CD4-positive, alpha-beta T cell treated with Interleukin-4 for 4 hours (primary cell): ENCODE results near the gene CRYBG2.
"Not testable (repeated sequence)": the region's sequence is repeated elsewhere in the genome, so short reads cannot be mapped to it uniquely, and the experiment has no call there.

ENCODE experiments used
- DNase-seq: peaks from one replicate; pipeline ENCODE4 v3.0.0-alpha.2; 2020

CRYBG2 gene

DNA sequence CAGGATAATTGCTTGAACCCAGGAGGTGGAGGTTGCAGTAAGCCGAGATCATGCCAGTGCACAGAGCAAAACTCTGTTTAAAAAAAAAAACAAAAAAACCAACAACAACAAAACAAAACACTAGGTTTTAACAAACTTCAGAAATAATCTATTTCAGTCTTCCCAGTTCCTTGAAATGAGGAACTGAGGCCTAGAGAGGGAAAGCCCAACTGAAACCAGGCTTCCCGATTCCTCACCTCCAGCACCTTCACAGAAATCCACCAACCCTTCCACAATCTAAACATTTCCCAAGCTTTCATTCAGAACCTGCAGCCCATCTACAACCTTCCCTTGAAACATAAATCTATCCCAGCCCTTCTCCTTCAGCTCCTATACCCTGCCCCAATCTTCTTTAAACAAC is 36.8 kb downstream of the CRYBG2 start:
- DNase-seq, result no peak

DNA sequence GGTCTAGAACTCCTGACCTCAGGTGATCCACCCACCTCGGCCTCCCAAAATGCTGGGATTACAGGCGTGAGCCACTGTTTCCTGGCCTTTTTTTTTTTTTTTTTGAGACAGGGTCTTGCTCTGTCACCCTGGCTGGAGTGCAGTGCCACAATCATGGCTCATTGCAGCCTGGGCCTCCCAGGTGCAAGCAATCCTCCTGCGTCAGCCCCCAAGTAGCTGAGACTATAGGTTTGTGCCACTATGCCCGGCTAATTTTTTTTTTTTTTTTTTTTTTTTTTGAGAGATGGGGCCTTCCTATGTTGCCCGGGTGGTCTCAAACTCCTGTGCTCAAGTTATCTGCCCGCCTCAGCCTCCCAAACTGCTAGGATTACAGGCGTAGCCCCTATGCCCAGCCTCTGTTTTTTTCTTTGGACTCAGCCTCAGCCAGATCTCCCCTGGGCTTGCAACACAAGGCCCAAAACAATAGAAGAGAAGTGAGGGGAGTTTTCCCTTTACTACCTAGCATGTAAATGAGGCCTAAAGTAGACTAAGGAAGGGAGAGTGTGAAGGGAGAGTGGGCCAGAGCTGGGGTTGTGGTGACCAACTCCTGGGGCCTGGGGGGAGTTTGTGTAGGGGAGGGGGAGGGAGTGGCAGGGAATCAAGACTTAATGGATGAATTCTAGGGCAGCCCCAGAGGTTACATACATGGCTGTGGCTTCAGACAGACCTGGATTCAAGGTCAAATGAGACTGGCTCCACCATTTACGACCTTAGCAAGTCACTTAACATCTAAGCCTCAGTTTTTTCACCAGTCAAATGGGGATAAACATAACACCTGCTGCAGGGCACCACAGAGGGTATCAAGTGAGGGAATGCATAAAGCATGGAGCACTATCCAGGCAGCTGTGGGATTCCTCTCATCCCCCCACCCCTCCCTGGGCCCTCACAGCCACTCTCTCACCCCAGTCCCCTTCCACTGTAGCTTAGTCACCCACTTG is 37.8 kb downstream of the CRYBG2 start:
- DNase-seq, result no peak

GRCh38 chr1:26314501-26314900 is 39.4 kb downstream of the CRYBG2 start:
- no peak for DNase-seq

DNA sequence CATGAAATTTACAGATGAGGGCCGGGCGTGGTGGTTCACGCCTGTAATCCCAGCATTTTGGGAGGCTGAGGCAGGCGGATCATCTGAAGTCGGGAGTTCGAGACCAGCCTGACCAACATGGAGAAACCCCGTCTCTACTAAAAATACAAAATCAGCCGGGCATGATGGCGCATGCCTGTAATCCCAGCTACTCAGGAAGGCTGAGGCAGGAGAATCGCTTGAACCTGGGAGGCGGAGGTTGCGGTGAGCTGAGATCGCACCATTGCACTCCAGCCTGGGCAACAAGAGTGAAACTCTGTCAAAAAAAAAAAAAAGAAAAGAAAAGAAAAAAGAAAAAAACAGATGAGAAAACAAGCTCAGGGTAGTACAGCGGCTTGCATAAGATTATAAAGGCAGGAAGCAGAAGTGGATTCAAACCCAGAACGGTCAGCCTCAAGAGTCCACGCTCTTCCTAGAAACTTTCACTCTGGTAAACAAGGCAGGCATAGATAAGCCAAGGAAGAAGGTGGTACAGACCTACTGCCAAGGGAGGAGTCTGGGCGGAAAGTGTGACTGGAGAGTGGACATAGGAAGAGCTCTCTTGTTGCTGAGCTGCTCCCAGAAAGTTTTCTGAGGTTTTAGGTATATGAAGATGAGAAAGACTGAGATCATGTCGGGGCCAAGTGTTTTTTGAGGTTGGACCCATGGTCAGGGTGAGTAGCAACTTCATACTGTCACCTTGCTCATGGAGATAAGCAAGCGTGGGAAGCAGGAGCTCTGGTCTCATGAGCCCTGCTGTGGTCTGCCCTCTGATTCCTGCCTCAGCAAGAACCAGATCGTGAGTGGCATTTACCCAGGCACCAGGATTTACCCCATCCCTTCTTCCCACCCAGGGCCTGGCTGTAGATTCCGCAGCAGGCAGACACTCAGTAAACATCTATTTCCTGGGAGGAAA is 45.7 kb downstream of the CRYBG2 start:
- not testable (repeated sequence) for DNase-seq

GRCh38 chr1:26307363-26307781 is 46.6 kb downstream of the CRYBG2 start:
- DNase-seq, result peak; percentile 53

GRCh38 chr1:26306290-26307229 is 47.4 kb downstream of the CRYBG2 start, which contains the start of gene UBXN11:
TSS of gene UBXN11 (minus strand) at chr1:26306636. CDS start at chr1:26302883, 3,753 bp downstream.
- DNase-seq, result peak; percentile 95

GRCh38 chr1:26305667-26306289 is 48.2 kb downstream of the CRYBG2 start:
- DNase-seq, result no peak

DNA sequence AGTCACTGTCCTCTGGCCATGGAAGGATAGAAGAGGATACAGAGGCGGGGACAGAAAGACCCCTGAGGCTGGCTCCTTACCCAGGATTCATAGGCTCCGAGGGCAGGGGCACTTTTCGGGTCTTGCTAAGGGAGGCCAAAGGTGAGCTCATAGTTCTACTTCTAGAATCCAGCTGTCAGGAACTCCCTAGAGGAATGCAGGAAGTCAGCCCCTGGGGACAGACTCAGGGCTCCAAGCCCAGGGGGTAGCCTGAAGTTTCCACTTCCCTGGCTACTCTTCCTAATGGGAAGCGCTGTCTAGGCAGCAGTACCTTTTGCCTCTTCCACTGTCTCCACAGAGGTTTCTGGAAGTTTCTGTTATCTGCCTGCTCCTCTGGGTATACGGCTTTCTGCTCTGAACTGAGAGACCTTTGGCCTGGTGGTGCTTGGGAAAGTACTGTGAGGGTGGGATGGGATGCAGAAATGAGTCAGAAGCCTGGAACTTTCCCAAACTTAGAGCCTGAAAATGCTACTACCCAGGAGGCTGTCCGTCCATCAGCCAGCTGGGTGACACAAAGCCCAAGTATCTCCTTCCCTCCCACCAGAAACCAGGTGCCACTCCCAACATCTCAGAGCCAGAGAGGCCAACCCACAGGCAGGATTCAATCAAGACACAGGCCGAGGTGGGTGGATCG is 51.1 kb downstream of the CRYBG2 start:
- no peak for DNase-seq

DNA sequence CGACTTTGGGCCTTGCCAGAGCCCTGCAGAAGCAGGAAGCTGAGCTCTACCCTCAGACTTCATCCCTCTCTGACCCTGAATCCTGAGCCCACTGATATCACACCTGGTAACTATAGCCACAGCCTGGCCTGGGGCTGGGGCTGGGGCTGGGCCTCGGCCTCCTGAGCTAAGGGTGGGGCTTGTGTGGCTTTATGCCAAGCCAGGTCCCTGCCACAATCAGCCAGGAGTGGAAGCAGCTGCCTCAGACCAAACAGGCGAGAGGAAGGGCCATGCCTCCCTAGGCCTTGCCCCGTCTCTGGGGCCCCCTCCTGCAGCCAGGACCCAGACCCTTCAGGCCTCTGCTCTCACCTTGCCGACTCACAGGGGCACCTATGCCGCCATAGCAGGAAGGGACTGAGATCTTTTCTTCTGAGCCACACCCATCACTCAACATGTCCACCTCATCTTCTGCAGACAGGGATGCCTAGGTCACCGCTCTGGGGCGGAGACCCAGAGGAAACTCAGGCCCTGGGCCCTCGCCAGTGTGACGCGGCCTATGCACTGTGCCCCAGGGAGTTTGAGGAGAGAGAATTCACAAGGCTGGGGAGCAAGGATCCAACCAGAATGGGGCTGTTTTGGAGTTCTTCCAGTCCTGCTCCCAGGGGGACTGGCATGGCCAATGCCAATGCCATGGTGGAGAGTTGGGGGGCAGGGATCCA is 53.2 kb downstream of the CRYBG2 start:
- no peak for DNase-seq

- DNase-seq, result no peak
These were observed 56.2 kb downstream of the CRYBG2 start for GRCh38 chr1:26297791-26298124.

DNA sequence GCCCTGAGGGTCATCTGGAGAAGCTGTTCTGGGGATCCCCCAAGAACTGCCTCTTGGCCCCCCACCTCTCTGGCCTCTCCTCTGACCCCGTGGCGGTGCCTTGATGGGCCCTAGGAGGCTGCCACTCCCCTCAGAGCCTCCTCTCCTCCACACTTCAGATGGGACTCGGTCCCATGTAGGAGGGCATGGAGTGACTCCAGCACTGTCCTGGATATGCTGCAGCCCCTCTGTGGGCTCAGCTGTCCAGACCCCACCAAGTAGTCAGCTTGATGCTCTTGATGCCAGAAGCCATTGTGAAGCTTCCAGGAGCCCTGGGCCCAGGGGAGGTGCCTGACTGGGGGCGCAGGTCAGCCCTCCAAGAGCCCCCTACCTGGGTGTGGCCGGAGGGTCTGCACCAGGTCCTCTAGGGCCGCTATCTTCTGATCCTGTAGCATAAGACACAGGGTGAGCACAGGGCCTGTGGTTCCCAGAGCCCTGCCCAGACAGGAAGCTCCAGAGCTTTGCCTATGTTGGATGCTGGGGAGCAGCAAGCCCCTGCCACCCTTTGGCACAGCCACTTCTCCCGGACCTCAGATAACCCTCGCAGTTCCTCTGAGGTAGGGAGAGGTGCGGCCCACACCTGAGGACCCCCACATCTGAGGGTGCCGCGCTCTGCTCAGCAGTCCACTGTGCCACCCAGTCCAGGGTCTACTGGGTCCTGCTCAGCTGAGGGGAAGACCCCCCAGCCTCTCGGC is 56.7 kb downstream of the CRYBG2 start:
- no peak for DNase-seq

GRCh38 chr1:26296340-26297056 is 57.4 kb downstream of the CRYBG2 start:
- no peak for DNase-seq

- no peak for DNase-seq
These were observed 58.5 kb downstream of the CRYBG2 start for GRCh38 chr1:26295194-26296138.

GRCh38 chr1:26293911-26294463 is 59.9 kb downstream of the CRYBG2 start:
- DNase-seq, result no peak

- not testable (repeated sequence) for DNase-seq
These were observed 61.2 kb downstream of the CRYBG2 start for GRCh38 chr1:26292735-26293134.

DNA sequence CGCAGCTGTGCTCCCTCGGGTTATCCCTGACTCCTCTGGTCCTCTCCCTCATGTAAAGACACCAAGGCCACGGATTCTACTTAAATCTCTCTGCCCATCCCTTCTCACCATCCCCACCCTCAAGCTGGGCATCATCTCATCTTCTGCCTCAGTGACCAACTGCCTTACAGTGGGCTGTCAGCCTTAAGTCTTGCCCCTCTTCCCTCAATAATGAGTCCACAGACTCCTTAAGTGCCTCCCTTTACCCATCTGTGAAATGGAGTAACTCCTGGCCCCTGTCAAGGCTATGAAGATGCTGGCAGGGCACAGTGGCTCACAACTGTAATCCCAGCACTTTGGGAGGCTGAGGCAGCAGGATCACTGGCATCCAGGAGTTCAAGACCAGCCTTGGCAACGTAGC is 62.0 kb downstream of the CRYBG2 start:
- DNase-seq, result no peak

- no peak for DNase-seq
These were observed 62.5 kb downstream of the CRYBG2 start for GRCh38 chr1:26291433-26291832.

GRCh38 chr1:26290882-26291261 is 63.1 kb downstream of the CRYBG2 start:
- DNase-seq, result no peak
